SHP77 (cell line): Measurements from ENCODE around the gene CACNG3.
"Not testable (repeated sequence)": the region's sequence is repeated elsewhere in the genome, so short reads cannot be mapped to it uniquely, and the experiment has no call there.

Source experiments
- DNase-seq, 2 experiments: peaks; one replicate each; lab custom pipeline; 2025; lab: John Stamatoyannopoulos, UW

Gene CACNG3

DNA sequence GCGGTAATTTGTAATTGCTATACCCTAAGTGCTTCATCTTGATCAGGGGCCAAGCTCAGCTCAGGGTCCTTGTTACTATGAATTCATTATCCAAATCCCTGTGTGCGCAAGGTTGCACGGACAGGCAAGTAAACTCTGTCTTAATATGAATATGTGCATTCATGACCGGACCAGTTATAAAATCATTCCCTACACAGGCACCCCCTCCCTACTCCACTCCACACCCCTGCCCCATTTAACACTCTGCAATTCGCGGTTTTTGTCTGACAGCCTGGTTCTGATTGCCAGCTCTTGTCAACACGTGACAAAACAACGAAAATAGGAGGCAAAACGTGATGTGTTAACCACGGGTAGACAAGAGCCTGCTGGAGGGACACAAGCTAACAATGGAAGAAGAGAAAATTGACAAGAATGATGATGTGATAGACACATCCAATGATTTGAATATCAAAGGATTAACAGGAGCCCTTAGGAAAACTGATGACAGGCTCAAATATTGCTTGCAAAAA lies 76.5 kb downstream of the CACNG3 start:
- no peak for DNase-seq

DNA sequence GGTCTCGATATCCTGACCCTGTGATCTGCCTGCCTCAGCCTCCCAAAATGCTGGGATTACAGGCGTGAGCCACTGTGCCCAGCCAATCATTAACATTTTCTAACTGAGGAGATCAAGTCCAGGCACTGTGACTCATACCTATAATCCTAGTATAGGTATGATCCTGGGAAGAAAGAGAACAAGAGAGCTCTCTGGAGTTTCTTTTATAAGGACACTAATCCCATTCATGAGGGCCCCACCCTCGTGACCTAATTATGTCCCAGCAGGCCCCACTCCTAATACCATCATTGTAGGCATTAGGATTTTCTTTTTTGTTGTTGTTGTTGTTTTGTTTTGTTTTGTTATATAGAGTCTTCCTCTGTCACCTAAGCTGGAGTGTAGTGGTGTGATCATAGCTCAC lies 80.4 kb downstream of the CACNG3 start:
- no peak for DNase-seq

DNA sequence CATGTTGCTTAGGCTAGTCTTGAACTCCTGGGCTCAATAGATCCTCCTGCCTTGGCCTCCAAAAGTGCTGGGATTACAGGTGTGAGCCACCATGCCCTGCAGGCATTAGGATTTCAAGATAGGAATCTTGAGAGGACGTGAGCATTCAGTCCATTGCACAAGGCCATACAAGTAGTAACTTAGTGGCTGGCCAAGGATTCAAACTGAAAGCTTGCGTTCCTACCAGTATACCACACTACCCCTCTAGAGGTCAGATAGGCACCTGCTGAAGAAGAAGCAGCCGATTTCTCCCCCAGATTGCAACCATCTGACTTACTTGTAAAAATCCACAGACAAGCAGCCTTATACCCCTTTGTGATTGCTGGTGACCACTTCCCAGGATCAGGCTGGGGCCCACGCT lies 80.9 kb downstream of the CACNG3 start:
- no peak for DNase-seq

DNA sequence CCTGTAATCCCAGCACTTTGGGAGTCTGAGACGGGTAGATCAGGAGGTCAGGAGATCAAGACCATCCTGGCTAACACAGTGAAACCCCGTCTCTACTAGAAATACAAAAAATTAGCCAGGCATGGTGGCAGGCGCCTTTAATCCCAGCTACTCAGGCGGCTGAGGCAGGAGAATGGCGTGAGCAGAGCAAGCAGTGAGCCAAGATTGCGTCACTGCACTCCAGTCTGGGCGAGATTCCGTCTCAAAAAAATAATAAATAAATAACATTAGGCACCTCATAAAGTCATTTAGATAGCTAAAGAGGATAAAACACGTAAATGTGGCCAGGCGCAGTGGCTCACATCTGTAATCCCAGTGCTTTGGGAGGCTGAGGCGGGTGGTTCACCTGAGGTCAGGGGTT lies 87.7 kb downstream of the CACNG3 start:
- DNase-seq, result not testable (repeated sequence)

DNA sequence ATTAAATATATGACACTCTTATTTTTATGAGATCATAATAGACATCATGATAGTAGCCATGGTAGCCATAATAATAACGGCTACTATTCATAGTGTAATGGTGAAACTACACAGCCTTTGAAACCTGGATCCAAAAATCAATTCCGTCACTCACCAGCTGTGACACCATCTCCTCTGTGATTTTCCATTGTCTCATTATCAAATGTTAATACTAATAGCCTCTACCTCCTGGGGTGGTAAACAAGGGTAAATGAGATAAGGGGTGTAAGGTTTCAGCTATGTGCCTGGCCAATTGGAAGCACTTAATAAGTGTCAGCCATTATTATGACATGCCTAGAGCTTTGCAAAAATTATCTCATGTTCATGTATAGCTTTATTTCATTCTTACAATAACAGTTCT lies 88.6 kb downstream of the CACNG3 start:
- DNase-seq, result no peak

DNA sequence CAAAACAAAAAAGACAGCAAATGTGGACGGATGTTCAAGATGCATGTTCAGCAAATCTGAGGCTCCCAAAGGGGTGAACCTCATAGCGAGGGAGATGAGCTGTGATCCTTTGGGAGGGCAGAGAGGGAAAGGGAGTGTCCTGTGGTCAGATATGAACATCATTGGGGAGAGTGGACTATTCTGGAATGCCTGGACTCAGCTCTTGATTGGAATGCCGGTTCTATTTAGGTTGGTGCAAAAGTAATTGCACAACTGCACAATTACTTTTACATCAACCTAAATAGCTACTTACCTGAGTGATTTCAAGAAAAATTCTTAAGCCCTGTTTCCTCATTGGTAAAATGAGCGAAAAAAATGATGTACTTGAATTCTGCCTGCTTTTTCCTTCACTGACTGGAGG lies 89.6 kb downstream of the CACNG3 start:
- no peak for DNase-seq

DNA sequence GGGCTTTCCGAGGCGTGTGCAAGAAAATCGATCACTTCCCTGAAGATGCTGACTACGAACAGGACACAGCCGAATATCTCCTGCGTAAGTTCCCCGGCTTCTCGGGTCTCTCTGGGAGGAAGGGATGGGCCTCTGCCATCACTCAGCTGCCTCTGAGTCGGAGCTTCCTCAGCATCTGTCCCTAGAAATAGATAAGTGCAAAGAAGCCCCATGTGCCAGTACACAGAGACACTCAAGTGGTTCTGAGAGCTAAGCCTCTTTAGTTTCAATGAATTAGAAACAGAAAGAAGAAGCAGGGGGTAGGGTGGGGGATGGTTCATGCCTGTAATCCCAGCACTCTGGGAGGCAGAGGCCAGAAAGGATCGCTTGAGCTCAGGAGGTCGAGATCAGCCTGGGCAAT lies 90.6 kb downstream of the CACNG3 start:
- DNase-seq, result no peak

DNA sequence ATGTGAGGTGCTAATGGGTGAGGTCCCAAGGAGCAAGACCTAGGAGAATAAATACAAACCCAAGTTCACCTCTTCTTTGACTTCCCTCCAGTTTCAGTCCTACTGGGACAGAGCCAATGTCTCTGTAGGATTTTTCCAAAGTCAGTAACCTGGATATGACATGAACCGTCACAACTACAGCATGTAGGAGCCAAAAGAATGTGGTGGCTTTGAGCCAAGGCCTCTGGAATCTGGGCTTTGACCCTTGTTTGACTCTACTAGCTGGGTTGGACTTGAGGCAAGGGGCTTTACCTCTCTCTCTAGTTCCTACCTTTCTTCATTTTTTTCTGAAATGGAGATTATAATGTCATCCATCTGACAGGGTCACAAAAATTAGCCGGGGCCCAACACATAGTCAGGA lies 91.4 kb downstream of the CACNG3 start:
- DNase-seq, result no peak

DNA sequence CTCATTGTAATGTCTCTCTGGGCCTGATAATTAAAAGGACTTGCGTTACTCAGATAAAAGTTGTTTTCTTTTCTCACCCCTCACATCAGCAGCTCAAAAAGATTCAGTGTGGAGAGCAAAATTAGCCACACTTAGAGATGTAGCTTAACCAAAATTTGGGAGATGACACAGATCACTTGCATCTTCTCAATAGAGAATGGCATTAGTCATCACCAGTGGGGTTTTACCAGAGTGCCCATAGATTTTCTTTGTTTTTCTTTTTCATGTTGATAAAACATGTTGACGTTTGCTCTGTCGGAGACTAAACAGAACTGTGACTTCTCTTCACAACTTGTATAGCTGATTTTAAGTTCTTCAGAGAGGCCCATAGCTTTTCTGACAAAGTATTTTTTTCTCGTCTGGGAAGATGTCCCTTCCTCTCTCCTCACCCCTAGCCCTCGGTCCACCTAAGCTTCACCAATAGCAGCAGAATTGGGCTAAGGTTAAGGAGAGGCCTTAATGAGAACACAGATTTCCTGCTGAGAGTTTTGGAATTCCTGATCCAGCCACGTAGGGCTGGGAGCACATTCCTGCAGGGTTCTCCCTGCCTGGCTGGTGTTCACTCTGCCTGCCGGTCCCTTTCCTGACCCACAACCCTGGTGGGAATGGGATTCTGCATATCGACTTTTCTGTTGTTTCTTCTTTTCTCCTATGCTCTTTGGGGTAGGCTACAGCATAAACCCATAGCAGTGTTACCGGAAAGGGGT lies 92.6 kb downstream of the CACNG3 start:
- no peak for DNase-seq

DNA sequence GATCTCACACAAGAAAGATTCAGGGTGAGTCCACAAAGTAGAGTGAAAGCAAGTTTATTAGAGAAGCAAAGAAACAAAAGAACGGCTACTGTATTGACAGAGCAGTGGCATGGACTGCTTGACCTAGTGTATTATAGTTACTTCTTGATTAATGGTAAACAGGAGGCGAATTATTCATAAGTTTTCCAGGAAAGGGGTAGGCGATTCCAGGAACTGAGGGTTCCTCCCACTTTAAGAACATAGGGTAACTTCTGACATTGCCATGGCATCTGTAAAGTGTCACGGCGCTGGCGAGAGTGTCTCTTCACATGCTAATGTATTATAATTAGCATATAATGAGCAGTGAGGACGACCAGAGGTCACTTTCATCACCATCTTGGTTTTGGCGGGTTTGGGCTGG lies 93.2 kb downstream of the CACNG3 start:
- DNase-seq, result no peak

DNA sequence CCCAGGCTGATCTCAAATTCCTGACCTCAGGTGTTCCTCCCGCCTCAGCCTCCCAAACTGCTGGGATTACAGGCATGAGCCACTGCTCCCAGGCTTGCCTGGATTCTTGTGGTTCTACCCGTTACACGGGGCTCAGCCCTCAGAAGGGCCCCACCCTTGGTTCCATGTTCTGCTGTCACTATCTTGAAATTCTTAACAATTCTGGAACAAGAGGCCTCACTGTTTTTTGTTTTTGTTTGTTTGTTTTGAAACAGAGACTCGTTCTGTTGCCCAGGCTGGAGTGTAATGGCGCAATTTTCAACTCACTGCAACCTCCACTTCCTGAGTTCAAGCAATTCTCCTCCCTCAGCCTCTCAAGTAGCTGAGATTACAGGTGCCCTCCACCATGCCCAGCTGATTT lies 96.6 kb downstream of the CACNG3 start:
- DNase-seq, result no peak

DNA sequence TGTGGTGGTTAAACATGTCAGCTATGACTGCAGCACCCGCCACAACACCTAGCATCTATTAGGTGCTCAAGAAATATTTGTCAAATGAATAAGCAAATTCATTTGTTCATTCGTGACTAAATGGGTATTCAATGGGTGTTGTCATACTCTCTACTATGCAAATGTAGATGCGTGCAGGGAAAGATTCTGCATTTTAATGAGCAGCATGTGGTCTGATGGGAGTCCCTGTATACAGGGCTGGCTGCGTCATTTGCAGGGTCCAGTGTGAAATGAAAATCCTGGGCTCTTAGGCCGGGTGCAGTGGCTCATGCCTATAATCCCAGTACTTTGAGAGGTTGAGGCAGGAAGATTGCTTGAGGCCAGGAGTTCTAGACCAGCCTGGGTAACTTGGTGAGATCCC lies 97.5 kb downstream of the CACNG3 start:
- DNase-seq, result no peak

DNA sequence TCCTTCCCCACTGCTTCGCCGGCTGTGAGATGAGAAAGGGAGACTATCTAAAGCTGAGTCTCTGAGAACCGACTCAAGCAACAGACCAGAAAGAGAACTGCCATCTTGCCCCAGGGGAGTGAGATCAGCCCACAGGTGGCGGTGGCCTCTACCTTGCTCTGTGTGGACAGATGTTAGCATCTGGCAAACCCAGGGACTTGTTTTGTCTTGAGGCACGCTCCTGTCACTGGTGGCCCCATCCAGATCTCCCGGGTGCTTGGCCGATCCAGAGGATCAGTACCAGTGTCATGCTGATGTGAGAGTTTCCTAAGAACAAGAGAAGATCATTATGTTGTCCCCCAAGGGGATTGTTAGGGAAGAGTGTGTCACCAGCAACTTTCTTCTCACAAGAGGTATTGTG lies 101.4 kb downstream of the CACNG3 start:
- no peak for DNase-seq

DNA sequence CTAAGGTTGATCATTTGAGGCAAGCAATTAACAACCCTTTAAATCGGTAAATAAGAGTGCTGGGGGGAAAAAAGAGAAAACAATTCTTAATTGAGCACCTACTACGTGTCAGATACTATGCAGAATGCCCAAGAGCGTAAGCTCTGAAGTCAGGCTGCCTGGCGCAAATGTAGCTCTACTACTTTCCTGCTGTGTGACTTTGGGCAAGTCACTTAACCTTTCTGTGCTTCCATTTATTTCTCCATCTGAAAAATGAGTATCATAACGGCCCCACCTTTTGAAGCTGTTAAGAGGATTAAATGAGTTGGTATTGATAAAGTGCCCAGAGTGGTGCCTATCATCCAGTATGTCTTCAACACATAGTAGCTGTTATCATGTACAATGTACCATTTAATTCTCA lies 102.0 kb downstream of the CACNG3 start:
- no peak for DNase-seq

DNA sequence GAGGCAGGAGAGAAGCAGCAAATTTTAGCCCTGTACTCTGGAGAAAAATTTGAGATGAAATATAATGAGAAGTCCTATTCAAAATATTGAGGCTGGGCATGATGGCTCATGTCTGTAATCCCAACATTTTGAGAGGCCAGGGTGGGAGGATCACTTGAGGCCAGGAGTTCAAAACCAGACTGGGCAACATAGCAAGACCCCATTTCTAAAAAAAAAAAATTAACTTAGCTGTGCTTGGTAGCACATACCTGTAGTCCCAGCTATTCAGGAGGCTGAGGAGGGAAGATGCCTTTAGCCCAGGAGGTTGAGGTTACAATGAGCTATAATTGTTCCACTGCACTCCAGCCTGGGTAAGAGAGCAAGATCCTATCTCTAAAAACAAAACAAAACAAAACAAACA lies 103.4 kb downstream of the CACNG3 start:
- DNase-seq, result no peak

DNA sequence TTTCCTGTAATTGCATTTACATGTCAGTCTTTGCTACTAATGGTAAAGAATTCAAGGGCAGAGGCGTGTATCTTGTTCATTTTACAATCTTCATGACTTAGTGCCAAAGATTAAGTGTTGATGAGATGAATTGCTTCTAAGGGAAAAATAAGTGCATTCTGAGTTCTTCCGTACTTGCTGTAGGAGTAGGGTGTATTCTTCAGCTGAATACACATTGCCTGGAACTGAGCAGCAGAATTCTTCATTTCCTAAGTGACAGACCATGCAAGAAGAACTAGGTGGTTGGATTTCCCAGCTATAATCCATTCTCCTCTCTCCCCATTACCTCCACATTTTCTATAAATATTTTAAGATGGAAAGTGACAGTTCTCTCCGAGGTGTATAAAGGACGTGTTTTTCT lies 104.8 kb downstream of the CACNG3 start:
- no peak for DNase-seq

DNA sequence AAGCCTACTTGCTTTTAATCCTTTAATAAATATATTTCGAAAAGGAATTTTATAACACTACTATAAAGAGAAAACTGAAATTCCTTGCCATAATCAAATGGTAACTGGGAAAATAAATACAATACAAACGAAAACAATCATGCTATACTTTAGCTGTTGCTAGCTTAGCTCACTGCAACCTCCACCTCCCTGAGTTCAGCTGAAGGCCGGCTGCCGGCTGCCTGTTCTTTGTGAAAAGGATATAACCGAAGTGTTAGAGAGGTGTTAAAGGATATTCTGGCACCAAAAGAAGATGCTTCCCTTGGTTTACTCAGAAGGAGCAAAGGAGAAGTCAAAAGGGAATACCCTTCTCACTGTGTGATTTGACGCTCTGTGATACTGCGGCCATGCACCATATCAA lies 108.5 kb downstream of the CACNG3 start:
- no peak for DNase-seq

DNA sequence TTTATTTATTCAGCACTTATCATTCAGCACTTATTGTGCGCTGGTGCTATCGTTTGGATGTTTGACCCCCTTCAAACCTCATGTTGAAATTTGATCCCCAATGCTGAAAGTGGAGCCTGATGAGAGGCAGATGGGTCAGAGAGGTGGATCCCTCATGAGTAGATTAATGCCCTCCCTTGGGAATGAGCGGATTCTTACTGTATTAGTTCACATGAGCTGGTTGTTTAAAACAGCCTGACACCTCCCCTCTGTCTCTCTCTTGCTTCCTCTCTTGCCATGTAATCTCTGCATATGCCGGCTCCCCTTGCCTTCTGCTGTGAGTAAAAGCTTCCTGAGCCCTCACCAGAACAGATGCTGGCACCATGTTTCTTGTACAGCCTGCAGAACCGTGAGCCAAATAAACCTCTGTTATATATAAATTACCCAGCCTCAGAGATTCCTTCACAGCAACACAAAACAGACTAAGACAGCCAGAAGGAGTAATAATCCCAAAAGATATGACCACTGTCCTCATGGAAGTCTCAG lies 111.1 kb downstream of the CACNG3 start:
- no peak for DNase-seq

DNA sequence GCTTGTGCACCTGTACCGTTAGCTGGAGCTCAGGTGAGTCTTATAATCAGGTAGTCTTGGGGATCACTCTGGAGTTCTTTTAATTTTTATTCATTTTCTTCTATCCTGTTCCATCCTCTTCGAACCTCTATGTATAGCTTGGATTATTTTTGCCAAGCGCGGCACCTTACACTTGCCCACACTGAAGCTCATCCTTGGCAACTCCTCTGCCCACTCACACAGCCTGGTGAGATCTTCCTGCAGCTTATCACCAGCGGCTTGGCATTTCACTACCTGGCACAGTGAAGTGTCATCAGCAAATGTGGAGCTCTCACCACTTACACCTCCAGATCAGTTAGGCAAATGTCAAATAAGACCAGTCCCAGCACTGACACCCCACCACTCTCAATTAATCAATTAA lies 116.7 kb downstream of the CACNG3 start:
- no peak for DNase-seq

DNA sequence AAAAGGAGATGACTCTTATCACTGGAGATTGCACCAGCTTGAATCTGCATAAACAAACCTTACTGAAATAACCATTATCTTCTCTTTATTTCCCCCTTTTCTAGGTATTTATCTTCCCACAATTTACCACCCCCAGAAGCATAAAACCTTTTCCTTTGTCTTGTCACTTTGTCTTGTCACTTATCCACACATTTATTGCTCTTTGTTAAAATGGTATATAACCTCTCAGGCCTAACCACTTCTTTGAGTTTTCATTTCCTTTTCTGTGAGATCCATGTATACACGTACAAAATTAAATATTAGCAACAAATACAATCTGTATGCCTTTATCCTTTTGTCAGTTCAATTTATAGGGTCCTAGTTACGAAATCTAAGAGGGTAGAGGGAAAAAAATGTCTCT lies 122.9 kb downstream of the CACNG3 start:
- DNase-seq, result no peak

DNA sequence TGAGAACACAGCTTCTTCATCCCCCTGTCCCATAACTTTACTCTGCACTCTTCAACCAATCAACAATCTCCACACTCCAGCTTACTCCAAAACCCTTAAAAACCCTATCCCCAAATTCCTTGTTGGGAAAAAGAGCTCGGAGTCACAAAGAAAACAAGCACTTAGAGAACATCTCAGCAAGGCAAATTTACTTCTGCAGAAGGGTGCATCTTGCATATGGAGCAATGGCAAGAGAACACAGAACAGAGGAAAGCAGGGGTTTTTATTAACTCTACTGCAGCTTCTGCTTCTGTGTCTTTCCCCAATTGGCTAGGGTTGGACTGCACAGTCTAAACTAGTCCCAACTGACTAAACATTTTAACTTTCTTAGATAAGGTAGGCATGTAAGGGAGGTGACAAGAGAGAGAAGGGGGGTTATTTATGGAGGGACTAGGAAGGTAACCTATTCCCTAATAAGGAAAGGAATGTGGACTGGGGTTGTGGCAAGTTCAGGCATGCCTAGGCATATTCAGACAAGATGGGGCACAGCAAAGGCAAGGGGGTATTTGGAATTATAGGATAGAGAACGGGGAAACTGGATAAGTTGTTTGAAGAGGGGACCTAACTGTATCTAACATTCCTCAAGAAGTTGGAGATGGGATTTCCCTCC lies 125.5 kb downstream of the CACNG3 start:
- DNase-seq, result no peak

DNA sequence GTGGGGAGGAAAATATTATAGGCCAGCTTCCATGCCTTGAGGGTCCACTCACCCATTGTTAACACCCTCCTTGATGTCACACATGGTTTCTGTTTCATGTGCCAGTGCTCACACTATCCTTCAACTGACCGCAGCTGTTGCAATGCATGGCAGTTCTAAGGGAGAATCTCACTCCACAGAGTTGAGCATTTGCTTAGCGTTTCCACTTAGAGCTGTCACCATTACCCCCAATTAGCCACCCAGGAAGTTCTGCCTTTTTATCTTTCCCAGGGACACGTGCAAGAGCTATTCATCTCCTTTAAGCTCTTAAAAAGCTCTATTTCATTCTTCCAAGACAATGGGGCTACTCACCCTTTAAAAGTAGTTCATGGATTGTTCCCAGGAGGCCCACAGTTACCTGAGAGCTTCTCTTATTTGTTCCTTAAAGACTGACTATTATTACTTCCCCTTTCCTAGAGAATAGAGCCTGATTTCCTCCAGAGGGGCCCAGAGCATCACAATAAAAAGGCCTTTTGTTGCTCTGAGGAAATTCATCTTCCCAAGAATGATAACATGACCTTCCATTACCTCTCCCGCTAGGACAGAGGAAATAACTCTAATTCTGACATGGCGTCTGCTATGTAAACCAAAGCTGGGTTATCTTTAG lies 126.8 kb downstream of the CACNG3 start:
- DNase-seq, result no peak

DNA sequence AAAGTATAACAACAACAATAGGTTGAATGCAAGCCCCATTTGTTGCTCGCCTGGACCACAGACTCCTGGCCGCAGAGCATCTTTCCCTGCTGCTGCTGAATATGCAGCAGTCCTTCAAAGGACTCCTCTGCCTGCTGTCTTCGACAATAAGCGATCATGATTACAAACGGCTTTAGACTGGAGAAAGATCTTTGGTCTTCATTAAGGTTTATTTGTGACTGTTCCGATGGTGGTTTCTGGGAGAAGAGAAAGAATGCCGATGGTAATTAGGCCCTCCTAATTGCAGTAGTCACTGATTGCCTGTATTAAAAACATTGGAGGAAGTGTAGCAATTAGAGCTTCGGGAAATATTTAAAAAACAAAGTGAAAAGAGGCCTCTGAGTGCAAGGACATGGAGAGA lies 138.2 kb downstream of the CACNG3 start:
- DNase-seq, result no peak
